Muscle layer of duodenum (tissue), 2 donors: ENCODE measurements around the gene PEX11B.

Experiments used
- H3K27ac ChIP-seq: one replicate; pipeline ENCODE4 v1.7.0; 2013; ENCODE audit warnings: mild to moderate bottlenecking, low read length
- H3K27me3 ChIP-seq: one replicate; pipeline ENCODE4 v1.7.0; 2013; ENCODE audit warnings: low read depth, mild to moderate bottlenecking, control low read depth, low read length
- H3K36me3 ChIP-seq, 2 donors: one replicate each; pipeline ENCODE4 v1.7.0; 2013; ENCODE audit warnings: low read length in 2 of 2, control low read depth in 1 of 2, mild to moderate bottlenecking in 1 of 2; ENCODE audit not compliant: insufficient read depth in 2 of 2, control insufficient read depth in 1 of 2
- H3K4me1 ChIP-seq, 2 donors: one replicate each; pipeline ENCODE4 v1.7.0; 2013; ENCODE audit warnings: low read length in 2 of 2, mild to moderate bottlenecking in 2 of 2, control low read depth in 1 of 2, moderate library complexity in 1 of 2; ENCODE audit not compliant: insufficient read depth in 2 of 2, control insufficient read depth in 1 of 2
- H3K4me3 ChIP-seq, 2 donors: one replicate each; pipeline ENCODE4 v1.7.0; 2013; ENCODE audit warnings: low read length in 2 of 2, low read depth in 1 of 2, mild to moderate bottlenecking in 1 of 2
- H3K9me3 ChIP-seq, 2 donors: one replicate each; pipeline ENCODE4 v1.7.0; 2013; ENCODE audit warnings: low read length in 2 of 2, control low read depth in 1 of 2, mild to moderate bottlenecking in 1 of 2; ENCODE audit not compliant: control insufficient read depth in 1 of 2
- donor health status: healthy.

The PEX11B gene

GRCh38 chr1:145884675-145885074 lies 33.8 kb downstream of the PEX11B start:
- H3K4me3 ChIP-seq: no peak overlapping the region
- no peak overlapping the region for H3K27ac ChIP-seq
- no peaks in the 10 kb centered on the region for H3K27me3 ChIP-seq
- peaks cover 0 to 8% of the 10 kb centered on the region in 2 donors for H3K4me1 ChIP-seq
- no peaks in the 10 kb centered on the region for H3K36me3 ChIP-seq
- no peaks in the 10 kb centered on the region for H3K9me3 ChIP-seq

DNA sequence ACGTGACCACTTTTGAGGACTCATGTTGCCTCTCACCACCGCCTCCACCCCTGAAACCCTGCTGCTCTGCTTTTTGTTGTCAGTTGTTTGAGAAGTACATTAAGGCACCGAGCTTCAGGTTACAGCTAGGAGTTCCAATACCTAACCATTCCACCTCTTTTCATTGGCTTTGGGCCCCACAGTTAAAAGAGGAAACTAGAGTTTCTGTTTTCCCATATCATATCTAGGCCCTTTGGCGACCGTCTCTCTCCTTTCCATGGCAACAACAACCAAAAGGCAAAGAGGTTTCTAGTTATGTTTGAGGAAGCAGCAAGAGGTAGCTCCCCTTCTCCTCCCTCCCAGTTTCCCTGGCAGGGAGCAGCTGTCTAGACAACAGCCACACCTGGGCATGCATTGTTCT lies 38.7 kb downstream of the PEX11B start:
- Histone ChIP-seq H3K36me3 (no peaks in the 10 kb centered on the region), H3K27me3 (no peaks in the 10 kb centered on the region), H3K9me3 (no peaks in the 10 kb centered on the region), H3K4me1 (no peaks in the 10 kb centered on the region), H3K4me3 (no peak overlapping the region), H3K27ac (no peak overlapping the region)

DNA sequence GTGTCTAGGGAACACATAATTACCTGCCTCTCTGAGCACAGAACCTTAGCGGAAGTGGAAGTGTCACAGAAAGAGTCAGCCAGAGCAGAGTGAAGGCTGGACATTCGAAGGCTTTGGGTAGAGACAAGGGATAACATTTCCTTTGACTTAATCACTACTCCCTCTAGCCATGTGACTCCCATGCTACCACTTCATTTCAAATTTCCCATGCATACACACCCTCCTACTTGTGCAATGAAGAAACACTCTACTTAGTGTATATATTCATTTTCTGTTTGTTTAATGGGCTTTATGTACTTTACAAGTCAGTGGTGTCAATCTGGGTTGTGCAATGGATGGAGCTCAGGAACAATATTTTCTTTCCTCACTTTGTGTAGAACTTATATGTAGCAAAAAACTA lies 39.8 kb downstream of the PEX11B start:
- H3K27me3 ChIP-seq: no peaks in the 10 kb centered on the region
- no peak overlapping the region for H3K4me3 ChIP-seq
- no peaks in the 10 kb centered on the region for H3K9me3 ChIP-seq
- H3K27ac ChIP-seq: no peak overlapping the region
- no peaks in the 10 kb centered on the region for H3K36me3 ChIP-seq
- H3K4me1 ChIP-seq: no peaks in the 10 kb centered on the region

DNA sequence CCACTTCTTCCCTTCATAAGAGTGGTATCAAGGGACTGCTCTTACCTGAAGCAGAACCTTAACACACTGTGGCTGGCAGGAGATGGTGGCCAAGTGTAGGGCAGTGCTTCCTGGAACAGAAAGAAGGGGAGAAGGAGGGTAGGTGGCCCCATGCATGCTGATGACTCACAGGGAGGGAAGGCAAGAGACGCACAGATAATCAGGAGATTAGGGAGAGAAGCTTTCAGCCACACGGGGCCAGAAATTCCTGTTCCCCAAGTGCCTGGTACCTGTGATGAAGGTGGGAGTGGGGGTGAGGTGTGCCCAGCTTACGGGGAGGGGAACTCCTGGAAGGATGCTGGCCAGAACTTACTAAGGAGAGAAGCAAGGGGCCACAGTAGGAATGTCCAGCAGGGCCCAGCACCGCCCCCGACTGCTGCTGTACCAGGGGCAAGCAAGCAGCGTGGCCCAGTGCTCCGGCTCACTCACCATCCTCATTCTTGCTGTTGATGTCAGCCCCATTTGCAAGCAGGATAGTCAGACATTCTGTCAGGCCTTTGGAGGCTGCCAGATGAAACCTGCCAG lies 40.5 kb downstream of the PEX11B start:
- Histone ChIP-seq H3K9me3 (no peaks in the 10 kb centered on the region), H3K27ac (no peak overlapping the region), H3K4me1 (peaks cover 0 to 2% of the 10 kb centered on the region in 2 donors), H3K4me3 (no peak overlapping the region), H3K36me3 (no peaks in the 10 kb centered on the region), H3K27me3 (no peaks in the 10 kb centered on the region)

DNA sequence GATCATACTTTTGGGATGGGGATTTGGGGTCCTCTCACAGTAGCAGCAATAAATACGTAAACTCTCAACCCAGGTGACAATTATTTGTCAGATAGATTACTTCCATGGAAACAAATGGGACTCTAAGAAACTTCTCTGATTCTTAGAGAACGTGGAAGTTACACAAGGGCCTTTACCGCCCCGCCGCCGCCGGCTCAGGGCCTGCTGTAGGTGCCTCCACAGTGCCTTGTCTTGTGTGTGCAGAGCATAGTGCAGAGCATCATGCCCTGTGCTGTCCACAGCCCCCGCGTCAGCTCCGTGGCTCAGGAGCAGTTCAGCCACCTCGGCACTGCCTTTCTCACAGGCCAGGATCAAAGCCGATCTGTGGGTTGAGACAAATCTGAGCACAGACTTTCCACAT lies 43.9 kb downstream of the PEX11B start:
- Histone ChIP-seq H3K4me1 (peaks cover 0 to 14% of the 10 kb centered on the region in 2 donors), H3K9me3 (no peaks in the 10 kb centered on the region), H3K36me3 (no peaks in the 10 kb centered on the region), H3K4me3 (no peak overlapping the region), H3K27ac (no peak overlapping the region), H3K27me3 (no peaks in the 10 kb centered on the region)

DNA sequence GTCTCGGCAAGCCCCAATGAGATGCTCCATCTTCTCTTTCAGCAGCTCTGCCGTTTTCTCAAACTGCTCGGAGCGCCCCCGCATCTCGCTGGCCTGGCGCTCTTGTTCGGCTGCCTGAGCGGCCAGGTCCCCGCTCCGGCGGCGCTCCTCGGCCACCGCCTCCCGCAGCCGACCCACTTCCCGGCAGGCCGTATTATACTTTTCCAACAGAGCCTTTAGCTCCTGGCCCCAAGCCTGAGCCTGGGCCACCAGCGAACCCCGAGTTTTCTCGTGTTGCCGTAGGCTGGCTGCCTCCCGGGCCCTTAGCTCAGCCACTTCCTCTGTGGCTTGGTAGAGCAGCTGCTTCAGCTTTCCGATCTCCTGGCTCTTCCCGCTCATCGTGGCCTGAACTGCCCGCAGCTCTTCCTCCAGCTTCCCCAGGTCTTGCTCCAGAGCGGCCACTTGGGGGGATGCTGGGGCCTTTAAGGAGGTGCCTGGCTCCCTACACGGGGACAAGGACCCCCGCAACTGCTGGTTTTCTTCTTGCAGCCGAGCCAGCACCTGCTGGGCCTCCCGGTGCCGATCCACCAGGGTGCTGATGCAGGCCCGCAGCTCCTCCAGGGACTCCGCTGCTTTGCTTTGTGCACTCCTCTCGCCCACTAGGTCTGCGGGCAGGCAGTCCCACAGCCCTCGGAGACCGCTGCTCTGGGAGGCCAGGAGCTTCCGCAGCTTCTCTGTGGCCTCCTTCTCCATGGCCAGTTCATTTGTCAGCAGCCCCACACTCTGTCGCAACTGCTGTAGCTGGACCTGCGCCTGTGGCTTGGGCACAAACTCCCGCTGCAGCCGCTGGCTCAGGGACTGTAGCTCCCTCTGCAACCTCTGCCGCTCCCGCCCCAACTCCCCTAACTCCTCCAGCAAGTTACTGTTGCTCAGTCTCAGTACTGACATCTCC lies 46.3 kb downstream of the PEX11B start:
- Histone ChIP-seq H3K27me3 (no peaks in the 10 kb centered on the region), H3K27ac (peak overlapping the region; percentile 63), H3K4me1 (peaks cover 0 to 14% of the 10 kb centered on the region in 2 donors), H3K9me3 (no peaks in the 10 kb centered on the region), H3K36me3 (no peaks in the 10 kb centered on the region), H3K4me3 (peak overlapping the region; percentile 68 to 70)

DNA sequence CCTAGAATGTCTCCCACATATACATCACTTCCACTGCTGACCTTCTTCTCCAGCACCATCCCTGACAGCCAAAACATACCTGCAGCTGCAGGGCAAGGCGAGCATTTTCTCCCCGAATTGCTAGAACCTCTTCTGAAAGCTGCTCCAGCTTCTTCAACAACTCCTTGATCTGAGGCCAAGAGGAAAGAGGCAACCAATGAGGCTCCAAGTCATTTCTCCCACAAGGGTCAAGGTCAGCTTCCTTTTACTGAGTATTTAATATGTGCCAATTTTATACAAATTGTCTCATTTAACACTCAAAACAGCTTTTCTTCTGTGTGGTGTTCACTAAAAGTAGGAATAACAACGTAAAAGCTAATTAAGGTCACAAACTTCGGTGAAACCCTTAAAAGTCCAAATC lies 50.3 kb downstream of the PEX11B start:
- H3K9me3 ChIP-seq: no peaks in the 10 kb centered on the region
- H3K27me3 ChIP-seq: no peaks in the 10 kb centered on the region
- H3K36me3 ChIP-seq: no peaks in the 10 kb centered on the region
- peaks cover 0 to 14% of the 10 kb centered on the region in 2 donors for H3K4me1 ChIP-seq
- H3K27ac ChIP-seq: no peak overlapping the region
- H3K4me3 ChIP-seq: no peak overlapping the region

GRCh38 chr1:145863282-145864018 lies 55.1 kb downstream of the PEX11B start:
- Histone ChIP-seq H3K9me3 (no peaks in the 10 kb centered on the region), H3K4me1 (peaks cover 3 to 6% of the 10 kb centered on the region in 2 donors), H3K4me3 (no peak overlapping the region), H3K27ac (no peak overlapping the region), H3K27me3 (no peaks in the 10 kb centered on the region), H3K36me3 (no peaks in the 10 kb centered on the region)
